ENCODE data around the gene IL12B.
"Not testable (repeated sequence)": the region's sequence is repeated elsewhere in the genome, so short reads cannot be mapped to it uniquely, and the experiment has no call there.

IL12B gene

GRCh38 chr5:159290741-159291140 is 39.5 kb downstream of the IL12B start:
- DNase-seq, result no peak

DNA sequence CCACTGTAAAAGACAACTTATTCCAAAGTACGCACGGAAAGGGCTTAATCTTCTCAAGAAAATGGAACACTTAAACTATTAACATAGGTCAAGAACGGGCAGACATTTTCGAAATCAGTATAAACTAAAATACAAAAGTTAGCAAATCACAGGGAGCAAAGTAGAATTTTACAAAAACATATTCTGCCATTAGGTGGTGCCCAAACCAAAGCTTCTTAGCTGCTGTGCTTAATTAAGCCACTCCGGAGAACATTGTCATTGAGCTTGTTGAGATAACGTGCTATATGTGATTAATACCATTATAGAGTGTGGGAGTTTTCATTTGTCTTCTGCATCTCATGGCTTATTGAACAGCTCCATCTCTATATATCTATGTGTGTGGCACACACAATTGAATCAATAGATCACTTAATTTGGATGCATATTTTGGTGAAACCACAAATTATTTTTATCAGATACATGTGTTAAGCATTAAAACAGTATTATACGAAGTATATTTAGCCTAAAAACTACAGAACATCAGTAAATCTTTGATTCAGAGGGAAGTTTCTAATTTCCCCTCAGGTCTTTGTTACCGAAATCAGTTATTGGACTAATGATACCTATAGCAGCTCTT is 43.8 kb downstream of the IL12B start:
- peak; percentile 29 for DNase-seq

DNA sequence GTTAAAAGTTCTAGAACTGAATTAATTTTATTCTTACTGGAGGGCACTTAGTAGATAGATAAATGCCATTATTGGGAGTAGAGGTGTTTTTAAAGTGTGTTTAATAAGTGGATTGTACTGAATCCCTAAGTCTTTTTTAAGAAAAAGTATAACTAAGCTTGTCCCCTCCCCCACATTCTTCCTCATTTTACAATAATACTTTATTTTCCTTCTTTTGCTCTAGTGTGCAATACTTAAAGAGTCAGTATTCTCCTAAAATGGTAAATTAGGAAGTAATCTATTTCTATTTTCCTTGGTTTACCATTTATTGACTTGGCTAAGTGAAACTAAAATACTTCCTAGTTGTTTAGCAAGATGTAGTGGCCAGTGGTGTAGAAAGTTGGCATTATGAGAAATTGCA is 55.6 kb downstream of the IL12B start:
- DNase-seq, result no peak

DNA sequence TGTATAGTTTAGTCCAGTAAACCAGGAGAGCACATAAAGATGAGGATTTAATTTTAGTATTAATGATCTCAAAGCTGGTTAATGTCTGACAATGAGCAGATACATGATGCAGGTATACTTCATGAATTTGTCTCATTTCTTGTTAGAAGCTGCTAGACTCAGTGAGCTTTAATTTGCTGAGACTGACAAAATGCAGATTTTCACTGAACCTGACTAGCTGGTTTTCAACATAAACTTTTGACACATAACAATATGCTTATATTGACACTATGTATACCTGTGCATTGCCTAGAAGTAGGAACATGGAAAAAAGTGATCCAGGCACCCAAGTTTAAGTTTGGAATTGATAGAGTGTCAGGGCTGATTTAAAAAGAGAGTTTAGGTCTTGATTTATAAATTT is 56.4 kb downstream of the IL12B start:
- no peak for DNase-seq

GRCh38 chr5:159269723-159270122 is 60.6 kb downstream of the IL12B start:
- no peak for DNase-seq

DNA sequence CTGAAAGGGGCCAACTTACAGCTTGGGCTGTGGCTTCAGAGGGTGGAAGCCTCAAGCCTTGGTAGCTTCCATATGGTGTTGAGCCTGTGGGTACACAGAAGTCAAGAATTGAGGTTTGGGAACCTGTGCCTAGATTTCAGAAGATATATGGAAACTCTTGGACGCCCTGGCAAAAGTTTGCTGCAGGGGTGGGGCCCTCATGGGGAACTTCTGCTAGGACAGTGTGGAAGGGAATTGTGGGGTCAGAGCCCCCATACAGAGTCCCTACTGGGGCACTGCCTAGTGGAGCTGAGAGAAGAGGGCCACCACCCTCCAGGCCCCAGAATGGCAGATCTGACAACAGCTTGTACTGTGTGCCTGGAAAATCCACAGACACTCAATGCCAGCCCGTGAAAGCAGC is 63.5 kb downstream of the IL12B start:
- not testable (repeated sequence) for DNase-seq
